ENCODE data around the gene ALOX12B. TPM values are rescaled to one million over a fixed set of nuclear protein-coding genes. Genes with fewer than 3 reads are reported as not detected.
A peak's percentile ranks its signal among the peaks of the same experiment; 100 is the strongest.

The ALOX12B gene
- total RNA-seq, 1 donor from 2014 or later, result 1.4 TPM

- no peak for DNase-seq
- no peak overlapping the region for H3K4me3 Mint-ChIP-seq
- POLR2A ChIA-PET, result interaction anchor here (2.1 to 2.5 kb wide), 2 partner anchors 10 to 45 kb away, joined by 14 to 19 read pairs; no protein-coding TSS in a partner anchor
These were observed 40.7 kb upstream of the ALOX12B start for GRCh38 chr17:8128125-8128784.

GRCh38 chr17:8126491-8127066 is 39.1 kb upstream of the ALOX12B start:
- Mint-ChIP-seq H3K36me3 (ENCODE audit: low read depth) (peaks cover 9% of the 10 kb centered on the region), H3K4me1 (peaks cover 49% of the 10 kb centered on the region), H3K27me3 (peaks cover 32% of the 10 kb centered on the region), H3K4me3 (peak overlapping the region; percentile 93), H3K9me3 (no peaks in the 10 kb centered on the region), H3K27ac (peak overlapping the region; percentile 94)
- ChIA-PET POLR2A (interaction anchor here (1.1 to 2.5 kb wide), 6 partner anchors 8 to 61 kb away, joined by 3 to 19 read pairs (median 4); no protein-coding TSS in a partner anchor), CTCF (interaction anchor here (0.8 to 2.4 kb wide), 4 partner anchors 12 to 169 kb away, joined by 3 to 19 read pairs (median 4); partner anchors contain the start of gene SLC25A35)
- TF ChIP-seq, protein P1, sequence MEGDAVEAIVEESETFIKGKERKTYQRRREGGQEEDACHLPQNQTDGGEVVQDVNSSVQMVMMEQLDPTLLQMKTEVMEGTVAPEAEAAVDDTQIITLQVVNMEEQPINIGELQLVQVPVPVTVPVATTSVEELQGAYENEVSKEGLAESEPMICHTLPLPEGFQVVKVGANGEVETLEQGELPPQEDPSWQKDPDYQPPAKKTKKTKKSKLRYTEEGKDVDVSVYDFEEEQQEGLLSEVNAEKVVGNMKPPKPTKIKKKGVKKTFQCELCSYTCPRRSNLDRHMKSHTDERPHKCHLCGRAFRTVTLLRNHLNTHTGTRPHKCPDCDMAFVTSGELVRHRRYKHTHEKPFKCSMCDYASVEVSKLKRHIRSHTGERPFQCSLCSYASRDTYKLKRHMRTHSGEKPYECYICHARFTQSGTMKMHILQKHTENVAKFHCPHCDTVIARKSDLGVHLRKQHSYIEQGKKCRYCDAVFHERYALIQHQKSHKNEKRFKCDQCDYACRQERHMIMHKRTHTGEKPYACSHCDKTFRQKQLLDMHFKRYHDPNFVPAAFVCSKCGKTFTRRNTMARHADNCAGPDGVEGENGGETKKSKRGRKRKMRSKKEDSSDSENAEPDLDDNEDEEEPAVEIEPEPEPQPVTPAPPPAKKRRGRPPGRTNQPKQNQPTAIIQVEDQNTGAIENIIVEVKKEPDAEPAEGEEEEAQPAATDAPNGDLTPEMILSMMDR (IDR thresholded peaks at IDR 0.05), result no peak
- intact Hi-C loops (cut with micrococcal nuclease), result loop anchor here (1.0 kb wide), 1 partner anchor 12 kb away; no protein-coding TSS in a partner anchor
- ATAC-seq (ENCODE audit: low read depth) (peak; percentile 49), DNase-seq (peak; percentile 60)

More at GRCh38 chr17:8128125-8128784, 40.7 kb upstream of the ALOX12B start:
- H3K27ac Mint-ChIP-seq, result no peak overlapping the region
- ATAC-seq (ENCODE audit: low read depth), result no peak
- H3K27me3 Mint-ChIP-seq, result peaks cover 25% of the 10 kb centered on the region
- TF ChIP-seq, protein P1 (IDR thresholded peaks at IDR 0.05), result no peak
- intact Hi-C loops (cut with micrococcal nuclease), result no loop called here
- H3K36me3 Mint-ChIP-seq (ENCODE audit: low read depth), result peaks cover 9% of the 10 kb centered on the region
- CTCF ChIA-PET, result interaction anchor here (2.4 kb wide), 1 partner anchor 10 kb away, joined by 19 read pairs; no protein-coding TSS in a partner anchor
- H3K9me3 Mint-ChIP-seq, result no peaks in the 10 kb centered on the region
- H3K4me1 Mint-ChIP-seq, result peaks cover 39% of the 10 kb centered on the region

GRCh38 chr17:8125947-8126490 is 38.5 kb upstream of the ALOX12B start:
- Mint-ChIP-seq H3K9me3 (no peaks in the 10 kb centered on the region), H3K27ac (peak overlapping the region; percentile 94), H3K36me3 (ENCODE audit: low read depth) (peaks cover 9% of the 10 kb centered on the region), H3K4me1 (peaks cover 52% of the 10 kb centered on the region), H3K4me3 (peak overlapping the region; percentile 93), H3K27me3 (peaks cover 31% of the 10 kb centered on the region)
- DNase-seq (peak; percentile 34), ATAC-seq (ENCODE audit: low read depth) (peak; percentile 1)
- POLR2A ChIA-PET, result interaction anchor here (1.1 to 2.5 kb wide), 4 partner anchors 12 to 61 kb away, joined by 3 to 19 read pairs (median 8); no protein-coding TSS in a partner anchor
- intact Hi-C loops (cut with micrococcal nuclease), result loop anchor here (1.0 kb wide), 1 partner anchor 12 kb away; no protein-coding TSS in a partner anchor
- CTCF ChIA-PET, result interaction anchor here (2.4 kb wide), 1 partner anchor 12 kb away, joined by 19 read pairs; no protein-coding TSS in a partner anchor
- TF ChIP-seq, protein P1 (IDR thresholded peaks at IDR 0.05), result no peak

DNA sequence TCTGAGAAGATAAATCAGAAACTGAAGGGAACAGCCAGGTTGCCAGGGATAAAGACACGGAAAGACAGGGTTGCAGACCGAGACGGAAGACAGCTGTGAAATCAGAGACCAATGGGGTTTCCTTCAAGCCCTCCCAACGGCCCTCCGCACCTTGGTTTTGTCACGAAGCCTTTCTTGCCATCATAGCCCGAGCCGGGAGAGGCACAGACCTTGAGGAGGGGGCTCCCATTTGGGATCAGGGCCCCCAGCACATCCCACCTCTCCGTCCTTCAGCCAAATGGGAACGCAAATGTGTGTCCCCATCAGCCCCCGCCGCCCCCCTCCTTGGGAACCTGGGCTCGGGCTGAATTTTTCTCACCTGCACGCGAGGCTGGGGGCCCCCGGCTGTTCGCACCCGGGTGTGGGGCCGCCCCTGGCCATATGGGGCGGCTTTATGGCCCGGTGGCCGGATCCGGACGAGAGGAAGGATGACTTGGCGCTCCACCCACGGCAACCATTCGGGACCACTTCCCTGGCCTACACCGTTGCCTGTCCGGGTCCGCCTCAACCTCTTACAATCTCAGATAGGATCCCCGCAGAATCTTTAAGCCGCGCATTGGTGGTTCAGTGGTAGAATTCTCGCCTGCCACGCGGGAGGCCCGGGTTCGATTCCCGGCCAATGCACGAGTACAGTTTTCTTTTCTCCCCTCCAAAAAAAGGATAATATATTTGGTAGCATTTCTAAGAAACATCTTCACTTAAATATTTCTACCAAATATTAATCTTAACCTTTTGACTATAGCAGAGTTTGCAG is 37.8 kb upstream of the ALOX12B start:
- peak; percentile 46 for ATAC-seq (ENCODE audit: low read depth)
- Mint-ChIP-seq H3K27ac (peak overlapping the region; percentile 94), H3K9me3 (no peaks in the 10 kb centered on the region), H3K4me3 (peak overlapping the region; percentile 93), H3K36me3 (ENCODE audit: low read depth) (peaks cover 11% of the 10 kb centered on the region), H3K27me3 (peaks cover 35% of the 10 kb centered on the region), H3K4me1 (peaks cover 58% of the 10 kb centered on the region)
- intact Hi-C loops (cut with micrococcal nuclease), result no loop called here
- peak; percentile 85 for DNase-seq
- TF ChIP-seq, protein P1 (IDR thresholded peaks at IDR 0.05), result no peak
- POLR2A ChIA-PET, result interaction anchor here (1.3 to 4.2 kb wide), 8 partner anchors 13 to 170 kb away, joined by 4 to 40 read pairs (median 10); partner anchors contain the start of gene SLC25A35
- CTCF ChIA-PET, result interaction anchor here (1.3 to 2.4 kb wide), 3 partner anchors 13 to 51 kb away, joined by 4 to 19 read pairs (median 4); no protein-coding TSS in a partner anchor
